HepG2 (cell line): ENCODE measurements around the gene ATG9A. TPM values are rescaled to one million over a fixed set of nuclear protein-coding genes. Genes with fewer than 3 reads are reported as not detected.

Source experiments
- ARID5B ChIP-seq: IDR thresholded peaks from 2 replicates; pipeline ENCODE4 v1.4.0; 2020; ENCODE audit warnings: mild to moderate bottlenecking, missing genetic modification reagents
- FOSL1 ChIP-seq: sonication (generic); formaldehyde crosslinking; IDR thresholded peaks from 2 replicates; pipeline ENCODE4 v1.9.0; 2021; ENCODE audit warnings: missing genetic modification reagents, borderline replicate concordance
- FOXC1 ChIP-seq: sonication (generic); formaldehyde crosslinking; IDR thresholded peaks from 2 replicates; pipeline ENCODE4 v1.8.0; 2022; ENCODE audit warnings: mild to moderate bottlenecking, missing genetic modification reagents, borderline replicate concordance
- GZF1 ChIP-seq: sonication (generic); formaldehyde crosslinking; IDR thresholded peaks from 2 replicates; pipeline ENCODE4 v1.5.1; 2020; ENCODE audit warnings: mild to moderate bottlenecking, missing genetic modification reagents
- MEF2D ChIP-seq: sonication (generic); formaldehyde crosslinking; IDR thresholded peaks from 2 replicates; pipeline ENCODE4 v1.5.1; 2020; ENCODE audit warnings: mild to moderate bottlenecking, missing genetic modification reagents
- PATZ1 ChIP-seq: sonication (generic); formaldehyde crosslinking; IDR thresholded peaks from 2 replicates; pipeline ENCODE4 v1.4.0; 2020; ENCODE audit warnings: missing genetic modification reagents
- SMC3 ChIP-seq: IDR thresholded peaks from 2 replicates; pipeline ENCODE4 v1.6.1; 2011; ENCODE audit warnings: low read length, improper control_type of control experiment
- SRF ChIP-seq: IDR thresholded peaks from 2 replicates; pipeline ENCODE4 v1.6.1; 2011; ENCODE audit warnings: mild to moderate bottlenecking, low read depth, low read length, moderate library complexity
- TEAD3 ChIP-seq: optimal IDR thresholded peaks from 2 replicates; pipeline ENCODE3; 2016; ENCODE audit warnings: borderline replicate concordance
- TERF1 ChIP-seq: sonication (generic); formaldehyde crosslinking; IDR thresholded peaks from 2 replicates; pipeline ENCODE4 v1.8.0; 2022; ENCODE audit warnings: mild to moderate bottlenecking, missing genetic modification reagents, moderate library complexity
- ZNF207 ChIP-seq: fragments of 450-650 bp; IDR thresholded peaks from 2 replicates; pipeline ENCODE4 v1.6.1; 2016; ENCODE audit warnings: antibody characterized with exemption, borderline replicate concordance
- ZNF329 ChIP-seq: sonication (generic); formaldehyde crosslinking; IDR thresholded peaks from 2 replicates; pipeline ENCODE4 v1.9.0; 2021; ENCODE audit warnings: low read depth, mild to moderate bottlenecking, missing genetic modification reagents
- ZNF639 ChIP-seq: conservative IDR thresholded peaks from 2 replicates; pipeline ENCODE4 v1.6.1; 2018; ENCODE audit warnings: missing genetic modification reagents
- ZNF652 ChIP-seq: IDR thresholded peaks from 2 replicates; pipeline ENCODE4 v1.6.1; 2016; ENCODE audit warnings: low read depth, borderline replicate concordance
- ZNF776 ChIP-seq: sonication (generic); formaldehyde crosslinking; IDR thresholded peaks from 2 replicates; pipeline ENCODE4 v1.4.0; 2020; ENCODE audit warnings: mild to moderate bottlenecking, missing genetic modification reagents
- ZNF839 ChIP-seq: sonication (generic); formaldehyde crosslinking; IDR thresholded peaks from 2 replicates; pipeline ENCODE4 v1.4.0; 2020; ENCODE audit warnings: missing genetic modification reagents, mild to moderate bottlenecking, borderline replicate concordance
- polyA plus RNA-seq, 8 experiments: library from polyadenylated mRNA; depleted of rRNA in 3 of 8; stranded (reverse) in 7 of 8; unstranded in 1 of 8; fragments of >200 nt; fragmentation: Illumina TruSeq in 4 of 8; extraction: Trizol in 4 of 8; gene quantifications; 2 replicates each; pipeline versions ENCODE4 v1.2.1 to v1.2.3, GENCODE V29; 2011 to 2016; ENCODE audit warnings: low read depth in 4 of 8, missing spikeins in 1 of 8, mixed read lengths in 1 of 8; ENCODE audit not compliant: insufficient read depth in 1 of 8
- total RNA-seq, 5 experiments: library from RNA; depleted of rRNA; stranded (reverse); fragments of >200 nt; fragmentation: Illumina TruSeq; extraction: Trizol; gene quantifications; 2 replicates each; pipeline ENCODE4 v1.2.3, GENCODE V29; 2016; ENCODE audit warnings: low read depth in 1 of 5
- TF ChIP-seq, protein P1 (sequence below): sonication (generic); formaldehyde crosslinking; IDR thresholded peaks from 2 replicates; pipeline ENCODE4 v1.5.0; 2020; ENCODE audit warnings: missing genetic modification reagents

The ATG9A gene
- total and polyA plus RNA-seq, 2 of the 13 experiments (the other 11 are each of a cell fraction or from before 2014, with no cell fraction given) = 35.0 to 131 TPM

DNA sequence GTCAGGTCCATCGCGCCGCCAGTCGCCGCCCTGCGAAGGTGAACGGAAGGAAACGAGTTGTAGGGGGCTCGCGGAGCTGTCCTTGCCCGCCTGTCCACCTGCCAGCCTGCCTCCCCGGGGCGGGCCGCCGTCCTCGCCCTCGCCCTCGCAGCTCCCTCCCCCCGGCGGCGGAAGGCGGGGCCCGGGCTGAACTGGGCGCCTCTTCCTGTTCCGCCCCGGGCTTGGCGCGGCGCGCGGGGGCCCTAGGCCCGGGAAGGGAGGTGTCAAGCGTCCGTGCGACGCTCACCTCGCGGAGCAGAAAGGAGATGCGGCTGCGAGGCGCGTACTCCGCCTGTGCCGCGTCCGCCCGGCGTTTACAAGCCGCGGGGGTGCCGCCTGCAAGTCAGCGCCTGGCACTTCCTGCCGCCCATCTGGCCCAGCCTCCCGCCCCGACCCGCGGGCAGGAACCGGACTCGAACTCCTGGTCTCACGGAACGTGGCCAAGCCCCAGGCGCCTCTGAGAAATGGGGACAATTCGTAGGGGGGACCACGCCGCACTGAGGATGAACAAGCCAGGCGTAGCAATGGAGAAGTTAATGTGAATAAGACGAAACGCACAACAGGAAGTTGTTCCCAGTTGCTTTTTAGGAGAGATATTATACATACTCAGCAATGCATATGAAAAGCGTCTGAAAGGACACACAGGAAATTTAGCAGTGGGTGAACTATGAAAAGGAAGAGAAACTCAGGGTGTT lies 52.5 kb downstream of the ATG9A start, which contains the start of gene CNPPD1 (continued):
- TF ChIP-seq FOXC1 (CRISPR knock-in tag) (peak; percentile 98), ZNF652 (no peak; the same call in 1 of the 2 replicates), TERF1 (CRISPR knock-in tag) (no peak; the same call in 1 of the 2 replicates), ZNF776 (peak; percentile 97), TEAD3 (peak; percentile 83), ZNF639 (CRISPR knock-in tag) (peak; percentile 96), ARID5B (CRISPR knock-in tag) (peak; percentile 73; the same call in 1 of the 2 replicates), SRF (no peak), FOSL1 (CRISPR knock-in tag) (no peak; the same call in 1 of the 2 replicates), MEF2D (CRISPR knock-in tag) (no peak; the same call in 1 of the 2 replicates), ZNF329 (CRISPR knock-in tag) (peak; percentile 92), SMC3 (no peak), GZF1 (CRISPR knock-in tag) (0 out of 2 replicates have a peak, but pooled peaks have one; percentile 16), PATZ1 (peak; percentile 99), ZNF207 (no peak), ZNF839 (no peak)
- TF ChIP-seq, protein P1, sequence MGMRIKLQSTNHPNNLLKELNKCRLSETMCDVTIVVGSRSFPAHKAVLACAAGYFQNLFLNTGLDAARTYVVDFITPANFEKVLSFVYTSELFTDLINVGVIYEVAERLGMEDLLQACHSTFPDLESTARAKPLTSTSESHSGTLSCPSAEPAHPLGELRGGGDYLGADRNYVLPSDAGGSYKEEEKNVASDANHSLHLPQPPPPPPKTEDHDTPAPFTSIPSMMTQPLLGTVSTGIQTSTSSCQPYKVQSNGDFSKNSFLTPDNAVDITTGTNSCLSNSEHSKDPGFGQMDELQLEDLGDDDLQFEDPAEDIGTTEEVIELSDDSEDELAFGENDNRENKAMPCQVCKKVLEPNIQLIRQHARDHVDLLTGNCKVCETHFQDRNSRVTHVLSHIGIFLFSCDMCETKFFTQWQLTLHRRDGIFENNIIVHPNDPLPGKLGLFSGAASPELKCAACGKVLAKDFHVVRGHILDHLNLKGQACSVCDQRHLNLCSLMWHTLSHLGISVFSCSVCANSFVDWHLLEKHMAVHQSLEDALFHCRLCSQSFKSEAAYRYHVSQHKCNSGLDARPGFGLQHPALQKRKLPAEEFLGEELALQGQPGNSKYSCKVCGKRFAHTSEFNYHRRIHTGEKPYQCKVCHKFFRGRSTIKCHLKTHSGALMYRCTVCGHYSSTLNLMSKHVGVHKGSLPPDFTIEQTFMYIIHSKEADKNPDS (CRISPR knock-in tag) = peak; percentile 94; the same call in 1 of the 2 replicates
